WI38 (cell line): ENCODE measurements around the gene PARP4.
"Not testable (repeated sequence)": the region's sequence is repeated elsewhere in the genome, so short reads cannot be mapped to it uniquely, and the experiment has no call there.

ENCODE experiments used
- H3K4me3 ChIP-seq: 2 replicates; pipeline ENCODE4 v1.5.1; 2011; ENCODE audit warnings: low read depth, mild to moderate bottlenecking, control low read depth, low read length
- TF ChIP-seq, protein P1 (sequence below): IDR thresholded peaks from 2 replicates; pipeline ENCODE4 v1.5.1; 2012; ENCODE audit warnings: low read depth, mild to moderate bottlenecking, control low read depth, low read length

The PARP4 gene

DNA sequence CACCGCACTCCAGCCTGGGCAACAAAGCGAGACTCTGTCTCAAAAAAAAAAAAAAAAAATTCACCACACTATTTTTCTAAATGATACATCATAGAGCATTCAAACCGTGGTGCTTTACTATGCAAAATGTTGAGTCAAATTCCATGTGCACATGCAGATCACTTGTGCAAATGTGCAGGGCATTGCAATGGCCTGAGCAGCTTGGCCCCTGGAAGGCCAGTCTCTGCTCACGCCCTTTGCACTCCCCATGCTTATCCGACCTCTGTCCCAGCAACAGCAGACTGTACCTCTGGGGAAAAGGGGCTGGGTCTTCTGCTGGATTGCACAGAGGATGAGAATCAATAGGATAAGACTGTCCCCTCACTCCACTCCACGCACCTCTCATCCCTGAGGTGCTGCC is 58.5 kb downstream of the PARP4 start:
- H3K4me3 ChIP-seq = no peak overlapping the region
- TF ChIP-seq, protein P1, sequence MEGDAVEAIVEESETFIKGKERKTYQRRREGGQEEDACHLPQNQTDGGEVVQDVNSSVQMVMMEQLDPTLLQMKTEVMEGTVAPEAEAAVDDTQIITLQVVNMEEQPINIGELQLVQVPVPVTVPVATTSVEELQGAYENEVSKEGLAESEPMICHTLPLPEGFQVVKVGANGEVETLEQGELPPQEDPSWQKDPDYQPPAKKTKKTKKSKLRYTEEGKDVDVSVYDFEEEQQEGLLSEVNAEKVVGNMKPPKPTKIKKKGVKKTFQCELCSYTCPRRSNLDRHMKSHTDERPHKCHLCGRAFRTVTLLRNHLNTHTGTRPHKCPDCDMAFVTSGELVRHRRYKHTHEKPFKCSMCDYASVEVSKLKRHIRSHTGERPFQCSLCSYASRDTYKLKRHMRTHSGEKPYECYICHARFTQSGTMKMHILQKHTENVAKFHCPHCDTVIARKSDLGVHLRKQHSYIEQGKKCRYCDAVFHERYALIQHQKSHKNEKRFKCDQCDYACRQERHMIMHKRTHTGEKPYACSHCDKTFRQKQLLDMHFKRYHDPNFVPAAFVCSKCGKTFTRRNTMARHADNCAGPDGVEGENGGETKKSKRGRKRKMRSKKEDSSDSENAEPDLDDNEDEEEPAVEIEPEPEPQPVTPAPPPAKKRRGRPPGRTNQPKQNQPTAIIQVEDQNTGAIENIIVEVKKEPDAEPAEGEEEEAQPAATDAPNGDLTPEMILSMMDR = no peak

- H3K4me3 ChIP-seq = no peak overlapping the region
- TF ChIP-seq, protein P1 = no peak
Measured at GRCh38 chr13:24452044-24452443, 60.5 kb downstream of the PARP4 start.

DNA sequence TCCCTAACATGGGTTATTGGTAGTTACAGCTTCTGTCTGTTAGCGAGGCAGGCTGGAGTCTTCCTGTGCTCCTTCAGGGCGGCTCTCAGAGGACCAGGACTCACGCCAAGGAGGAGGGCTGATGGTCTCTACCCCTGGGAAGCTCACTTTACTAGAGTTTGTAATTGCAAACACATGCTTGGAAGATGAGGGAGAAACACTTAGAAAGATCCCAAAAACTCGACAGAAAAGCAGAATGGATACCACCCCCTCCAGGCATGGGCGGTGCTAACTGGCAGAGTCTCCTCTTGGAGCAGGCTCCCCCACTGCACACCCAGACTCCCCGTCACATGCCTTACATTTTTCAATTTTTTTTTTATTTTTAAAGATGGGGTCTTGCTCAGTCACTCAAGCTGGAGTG is 62.0 kb downstream of the PARP4 start:
- no peak overlapping the region for H3K4me3 ChIP-seq
- TF ChIP-seq, protein P1 = no peak

- not testable (repeated sequence) for H3K4me3 ChIP-seq
Measured at GRCh38 chr13:24444851-24445250, 67.7 kb downstream of the PARP4 start.

DNA sequence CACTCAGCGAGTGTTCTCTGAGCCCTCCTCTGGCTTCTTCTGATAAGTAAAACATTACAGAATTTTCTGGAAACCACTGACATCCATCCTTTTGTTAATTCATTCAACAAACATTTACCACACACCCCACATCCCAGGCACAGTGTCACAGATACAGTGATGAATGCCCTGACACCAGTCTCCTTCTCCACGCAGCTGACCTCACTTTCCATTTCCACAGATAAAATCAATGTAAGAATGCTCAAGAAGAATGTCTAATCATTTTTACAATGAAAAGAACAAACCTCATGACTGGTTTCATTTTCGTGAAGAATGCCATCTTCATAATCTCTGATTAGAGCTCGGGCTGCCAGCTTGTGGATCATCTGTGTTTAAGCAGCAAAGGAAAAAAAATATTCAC is 69.2 kb downstream of the PARP4 start:
- H3K4me3 ChIP-seq = no peak overlapping the region
- TF ChIP-seq, protein P1 = no peak

DNA sequence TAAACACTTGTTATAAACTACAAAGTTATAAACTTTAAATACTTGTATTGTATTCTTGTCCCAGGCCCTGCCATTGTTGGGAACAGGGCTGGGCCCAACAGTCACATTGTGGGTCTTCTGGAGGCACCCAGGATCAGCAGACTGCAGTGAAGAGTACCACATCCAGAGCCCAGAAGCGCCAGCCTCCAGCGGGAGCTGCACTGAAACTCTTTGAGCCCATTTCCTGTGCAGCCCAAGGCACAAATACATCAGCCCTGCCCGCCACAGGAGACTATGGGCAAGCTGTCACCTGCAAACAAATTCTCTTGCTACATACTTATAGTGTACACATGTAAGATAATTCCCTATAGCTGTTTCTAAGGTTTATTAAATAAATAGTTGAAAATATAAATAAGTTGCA is 86.5 kb downstream of the PARP4 start:
- H3K4me3 ChIP-seq = not testable (repeated sequence)

- not testable (repeated sequence) for H3K4me3 ChIP-seq
Measured at GRCh38 chr13:24419668-24420067, 92.9 kb downstream of the PARP4 start.

GRCh38 chr13:24407844-24408243 is 104.7 kb downstream of the PARP4 start:
- H3K4me3 ChIP-seq = no peak overlapping the region
- TF ChIP-seq, protein P1 = no peak

- no peak overlapping the region for H3K4me3 ChIP-seq
- TF ChIP-seq, protein P1 = no peak
Measured at GRCh38 chr13:24406524-24406923, 106.1 kb downstream of the PARP4 start.
